Measurements from ENCODE around the gene SLC39A2.

The SLC39A2 gene

DNA sequence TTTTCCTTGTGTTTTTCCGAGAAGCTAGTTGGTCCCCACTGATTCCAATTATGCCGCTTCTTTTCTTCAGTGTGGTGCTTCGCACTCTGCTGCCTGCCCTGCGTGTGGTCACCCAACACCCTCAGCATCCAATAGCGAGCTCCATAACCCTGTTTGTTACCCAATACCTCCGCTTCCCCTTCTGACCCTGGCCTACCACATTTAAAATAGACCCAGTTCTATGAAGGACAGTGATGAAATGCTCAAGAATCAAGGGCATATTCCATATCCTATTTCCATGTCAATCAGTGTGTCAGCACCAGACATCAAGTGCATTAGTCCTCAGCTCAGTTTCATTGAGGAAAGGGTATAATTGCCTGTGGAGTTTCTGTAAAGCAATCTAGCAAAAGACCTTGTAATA, 16.2 kb downstream of the SLC39A2 start:
- no peaks in the 10 kb centered on the region for H3K4me1 Mint-ChIP-seq (ENCODE audit: low read depth)
- no peaks in the 10 kb centered on the region for H3K36me3 Mint-ChIP-seq (ENCODE audit: low read depth)
- peaks cover 14% of the 10 kb centered on the region for H3K27me3 Mint-ChIP-seq
- H3K4me3 Mint-ChIP-seq = no peak overlapping the region
- H3K9me3 Mint-ChIP-seq = no peaks in the 10 kb centered on the region
- no peak overlapping the region for H3K27ac Mint-ChIP-seq

DNA sequence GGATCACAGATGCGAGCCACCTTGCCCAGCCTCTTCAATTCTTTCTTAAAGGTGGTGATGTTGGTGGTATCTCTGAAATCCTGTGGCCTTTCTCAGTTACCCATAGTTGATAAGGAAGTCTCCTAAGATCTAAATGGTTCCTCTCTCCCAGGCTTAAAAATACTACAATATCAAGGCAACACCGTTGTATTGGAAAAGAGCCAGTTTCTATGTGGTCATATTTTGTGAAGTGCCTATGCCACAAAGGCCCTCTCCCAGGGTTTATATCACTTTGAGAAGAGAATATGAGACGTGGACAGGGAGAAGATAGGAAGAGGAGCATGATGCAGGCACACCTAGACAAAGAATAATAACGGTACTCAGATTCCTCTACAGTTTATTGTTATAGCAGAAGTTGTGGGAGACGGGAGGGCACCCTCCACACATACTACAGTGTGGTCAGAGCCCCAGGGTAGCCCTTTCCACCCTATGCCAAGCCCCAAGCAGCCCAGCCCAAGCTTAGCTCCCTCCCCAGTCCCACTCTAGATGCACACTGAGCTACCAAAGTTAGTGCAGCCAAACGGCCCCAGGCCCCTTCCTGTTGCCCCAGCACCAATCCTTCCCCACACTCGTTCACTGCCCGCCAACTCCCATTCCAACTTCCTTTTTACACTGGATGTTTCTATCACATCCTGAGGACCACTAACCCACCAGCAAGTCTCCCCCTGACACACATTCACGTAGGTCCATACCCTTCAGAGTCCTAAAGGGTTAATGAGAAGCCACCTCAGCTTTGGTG, 17.5 kb downstream of the SLC39A2 start:
- no peaks in the 10 kb centered on the region for H3K36me3 Mint-ChIP-seq (ENCODE audit: low read depth)
- no peaks in the 10 kb centered on the region for H3K9me3 Mint-ChIP-seq
- H3K27ac Mint-ChIP-seq = no peak overlapping the region
- H3K4me3 Mint-ChIP-seq = no peak overlapping the region
- peaks cover 14% of the 10 kb centered on the region for H3K27me3 Mint-ChIP-seq
- no peaks in the 10 kb centered on the region for H3K4me1 Mint-ChIP-seq (ENCODE audit: low read depth)

DNA sequence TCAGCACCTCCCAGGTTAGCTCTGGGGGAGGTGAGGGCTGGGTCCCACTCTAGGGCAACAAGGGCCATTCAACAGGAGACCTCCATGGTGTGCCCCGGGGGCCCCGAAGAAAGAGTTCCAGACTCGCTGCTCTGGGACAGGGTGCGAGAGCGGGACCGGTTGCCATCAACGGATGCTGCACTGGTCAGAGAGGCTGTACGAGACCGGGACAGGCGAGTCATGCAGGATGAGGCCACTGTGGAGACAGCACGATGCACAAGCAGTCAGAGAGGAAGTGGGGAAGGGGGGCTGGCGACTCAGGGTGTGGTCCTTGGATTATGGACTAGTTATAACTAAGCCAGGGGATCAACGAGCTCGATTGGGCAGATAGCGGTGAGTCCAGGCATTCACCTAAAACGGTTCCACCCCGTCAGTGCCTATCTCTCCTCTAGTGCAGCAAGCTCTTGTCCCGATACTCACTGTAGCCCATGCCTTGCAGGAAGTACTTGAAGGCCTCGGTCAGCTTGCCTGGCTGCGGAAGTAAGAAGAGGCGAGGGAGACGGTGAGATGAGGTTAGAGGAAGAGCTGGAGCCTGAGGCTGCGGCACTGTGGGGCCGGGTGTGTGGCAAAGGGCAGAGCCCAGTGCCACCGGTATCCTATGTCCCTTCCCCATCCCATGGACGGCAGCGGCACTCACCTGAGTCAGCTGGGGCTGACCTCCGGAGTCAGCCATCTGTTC, 18.6 kb downstream of the SLC39A2 start:
- H3K4me1 Mint-ChIP-seq (ENCODE audit: low read depth) = no peaks in the 10 kb centered on the region
- H3K36me3 Mint-ChIP-seq (ENCODE audit: low read depth) = no peaks in the 10 kb centered on the region
- peaks cover 4% of the 10 kb centered on the region for H3K27me3 Mint-ChIP-seq
- H3K4me3 Mint-ChIP-seq = no peak overlapping the region
- H3K9me3 Mint-ChIP-seq = no peaks in the 10 kb centered on the region
- H3K27ac Mint-ChIP-seq = no peak overlapping the region

DNA sequence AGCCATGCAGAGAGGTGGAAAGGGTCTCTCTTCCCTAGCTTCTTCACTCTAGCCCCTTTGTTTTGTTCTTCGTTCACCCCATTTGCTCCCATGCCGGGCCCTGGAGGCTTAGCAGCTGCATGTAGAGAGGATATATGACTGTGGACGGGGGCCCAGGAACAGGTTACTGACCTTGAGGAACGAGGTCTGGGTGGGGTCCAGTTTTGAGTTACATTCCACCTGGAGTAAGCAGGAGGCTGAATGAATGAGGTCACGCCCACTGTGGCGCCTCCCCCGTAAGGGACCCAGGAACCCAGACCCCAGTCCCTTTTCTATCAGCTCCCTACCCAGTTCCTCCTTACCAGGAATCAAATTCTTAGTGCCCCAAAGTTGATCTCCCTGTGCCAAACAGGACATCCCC, 19.2 kb downstream of the SLC39A2 start:
- no peaks in the 10 kb centered on the region for H3K4me1 Mint-ChIP-seq (ENCODE audit: low read depth)
- no peaks in the 10 kb centered on the region for H3K27me3 Mint-ChIP-seq
- H3K27ac Mint-ChIP-seq = no peak overlapping the region
- no peaks in the 10 kb centered on the region for H3K36me3 Mint-ChIP-seq (ENCODE audit: low read depth)
- H3K4me3 Mint-ChIP-seq = no peak overlapping the region
- H3K9me3 Mint-ChIP-seq = no peaks in the 10 kb centered on the region

DNA sequence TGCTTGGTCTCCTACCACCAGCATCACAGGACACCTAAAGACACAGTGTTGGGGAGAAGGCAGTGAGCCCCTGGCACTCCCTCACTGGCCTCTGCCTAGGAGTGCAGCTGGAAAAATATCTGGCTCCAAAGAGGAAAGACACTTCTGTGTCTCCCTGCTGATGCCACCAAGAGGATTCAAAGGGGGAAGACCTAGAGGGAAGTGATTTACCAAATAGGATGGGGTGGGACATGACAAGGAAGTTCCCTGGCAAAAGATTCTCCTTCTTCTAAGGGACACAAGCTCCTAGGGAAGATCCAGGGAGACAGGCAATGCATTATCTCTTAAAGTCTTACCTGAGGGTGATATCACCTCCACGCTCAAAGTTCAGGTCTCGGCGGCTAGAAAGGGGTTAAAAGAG, 19.7 kb downstream of the SLC39A2 start:
- peaks cover 2% of the 10 kb centered on the region for H3K4me1 Mint-ChIP-seq (ENCODE audit: low read depth)
- H3K36me3 Mint-ChIP-seq (ENCODE audit: low read depth) = no peaks in the 10 kb centered on the region
- H3K27me3 Mint-ChIP-seq = peaks cover under 1% of the 10 kb centered on the region
- H3K27ac Mint-ChIP-seq = no peak overlapping the region
- H3K4me3 Mint-ChIP-seq = no peak overlapping the region
- no peaks in the 10 kb centered on the region for H3K9me3 Mint-ChIP-seq

DNA sequence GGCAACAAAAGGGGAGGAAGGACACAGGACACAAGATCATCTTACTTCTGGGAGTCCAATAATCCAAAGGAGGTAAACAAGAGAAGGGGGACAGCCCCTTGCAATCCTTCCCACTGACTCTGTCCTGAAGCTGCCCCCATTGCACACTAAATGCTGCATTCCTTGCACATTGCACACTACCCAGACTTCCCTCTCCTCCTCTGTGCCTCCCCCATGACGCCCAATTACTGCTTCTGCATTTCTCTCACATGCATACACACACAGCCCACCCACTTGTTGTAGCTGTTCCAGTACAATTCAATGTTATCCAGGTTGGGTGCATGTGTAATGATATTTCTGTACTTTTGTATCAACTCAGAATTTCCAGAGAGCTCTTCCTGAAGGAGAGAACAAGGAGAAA, 20.3 kb downstream of the SLC39A2 start:
- peaks cover 6% of the 10 kb centered on the region for H3K27me3 Mint-ChIP-seq
- H3K36me3 Mint-ChIP-seq (ENCODE audit: low read depth) = no peaks in the 10 kb centered on the region

DNA sequence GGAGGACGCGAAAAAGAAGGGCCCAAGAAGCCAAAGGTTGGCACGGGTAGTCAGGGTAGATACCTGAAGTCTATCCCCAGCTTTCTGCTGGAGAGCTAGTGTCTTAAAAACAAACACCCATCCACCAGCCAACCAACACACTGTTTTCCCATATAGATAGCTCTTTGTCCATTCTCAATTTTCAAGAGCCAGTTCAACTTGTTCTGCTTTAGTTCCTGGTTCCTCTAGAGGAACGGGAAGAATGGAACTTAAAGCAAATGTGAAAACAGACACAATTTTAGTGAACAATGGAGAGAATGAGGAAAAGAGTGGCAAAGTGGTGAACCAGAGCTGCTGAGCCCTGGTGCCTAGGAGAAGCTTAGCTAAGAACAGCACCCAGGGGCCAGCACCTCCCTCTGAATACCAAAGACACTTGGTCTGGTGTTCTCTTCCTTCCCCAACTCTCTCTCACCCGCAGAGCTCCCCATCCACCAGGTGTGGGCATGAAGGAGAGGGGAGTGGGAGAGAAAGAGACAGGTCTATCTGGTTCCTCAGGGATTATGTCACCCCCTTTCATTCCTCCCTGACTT, 22.0 kb downstream of the SLC39A2 start:
- Mint-ChIP-seq H3K4me3 (no peak overlapping the region), H3K27ac (no peak overlapping the region), H3K9me3 (no peaks in the 10 kb centered on the region), H3K4me1 (ENCODE audit: low read depth) (peaks cover 11% of the 10 kb centered on the region), H3K36me3 (ENCODE audit: low read depth) (no peaks in the 10 kb centered on the region), H3K27me3 (peaks cover 8% of the 10 kb centered on the region)

More for the DNA sequence above, 20.3 kb downstream of the SLC39A2 start:
- Mint-ChIP-seq H3K4me3 (no peak overlapping the region), H3K4me1 (ENCODE audit: low read depth) (peaks cover 8% of the 10 kb centered on the region), H3K9me3 (no peaks in the 10 kb centered on the region), H3K27ac (no peak overlapping the region)

DNA sequence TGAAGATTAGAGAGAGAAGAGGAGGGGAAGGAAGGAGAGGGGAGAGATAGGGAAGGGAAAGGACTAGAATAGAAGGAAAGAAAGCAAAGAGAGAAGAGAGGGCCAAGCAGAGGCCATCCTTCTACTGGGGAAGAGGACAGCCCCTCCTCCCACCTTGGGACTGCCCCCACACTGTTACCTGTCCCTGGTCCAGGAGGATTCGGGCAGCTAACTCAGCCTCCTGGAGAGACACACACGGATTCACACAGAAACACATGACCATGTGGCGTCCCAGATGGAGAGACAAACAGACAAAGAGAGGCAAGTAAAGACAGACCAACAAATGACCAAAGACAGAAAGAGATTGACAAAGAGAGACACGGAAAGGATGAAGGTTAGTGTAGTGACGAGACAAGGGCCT, 23.6 kb downstream of the SLC39A2 start:
- H3K27me3 Mint-ChIP-seq = peaks cover 8% of the 10 kb centered on the region
- peaks cover 11% of the 10 kb centered on the region for H3K4me1 Mint-ChIP-seq (ENCODE audit: low read depth)
- H3K9me3 Mint-ChIP-seq = no peaks in the 10 kb centered on the region
- no peaks in the 10 kb centered on the region for H3K36me3 Mint-ChIP-seq (ENCODE audit: low read depth)
- no peak overlapping the region for H3K27ac Mint-ChIP-seq
- no peak overlapping the region for H3K4me3 Mint-ChIP-seq

DNA sequence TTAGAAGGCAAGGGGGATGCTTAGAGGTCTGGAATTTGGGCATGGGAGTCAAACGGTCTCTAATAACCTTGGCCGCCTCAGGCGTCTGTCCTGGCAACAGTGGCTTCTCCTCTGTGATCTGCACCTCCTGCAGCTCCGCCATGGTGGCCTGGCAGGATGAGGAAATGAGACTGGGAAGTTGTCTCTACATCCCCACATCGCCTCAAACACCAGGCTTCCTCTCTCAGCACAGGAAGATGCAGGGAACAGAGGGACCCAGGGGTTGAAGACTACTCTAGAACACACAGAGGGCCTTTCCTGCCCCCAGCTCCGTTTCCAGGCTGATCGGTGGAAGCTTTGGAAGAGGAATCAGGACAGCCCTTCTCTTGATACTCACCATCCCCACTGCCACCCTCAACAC, 24.1 kb downstream of the SLC39A2 start:
- Mint-ChIP-seq H3K27ac (no peak overlapping the region), H3K27me3 (peaks cover 8% of the 10 kb centered on the region), H3K36me3 (ENCODE audit: low read depth) (no peaks in the 10 kb centered on the region), H3K4me1 (ENCODE audit: low read depth) (peaks cover 11% of the 10 kb centered on the region), H3K9me3 (no peaks in the 10 kb centered on the region), H3K4me3 (no peak overlapping the region)

DNA sequence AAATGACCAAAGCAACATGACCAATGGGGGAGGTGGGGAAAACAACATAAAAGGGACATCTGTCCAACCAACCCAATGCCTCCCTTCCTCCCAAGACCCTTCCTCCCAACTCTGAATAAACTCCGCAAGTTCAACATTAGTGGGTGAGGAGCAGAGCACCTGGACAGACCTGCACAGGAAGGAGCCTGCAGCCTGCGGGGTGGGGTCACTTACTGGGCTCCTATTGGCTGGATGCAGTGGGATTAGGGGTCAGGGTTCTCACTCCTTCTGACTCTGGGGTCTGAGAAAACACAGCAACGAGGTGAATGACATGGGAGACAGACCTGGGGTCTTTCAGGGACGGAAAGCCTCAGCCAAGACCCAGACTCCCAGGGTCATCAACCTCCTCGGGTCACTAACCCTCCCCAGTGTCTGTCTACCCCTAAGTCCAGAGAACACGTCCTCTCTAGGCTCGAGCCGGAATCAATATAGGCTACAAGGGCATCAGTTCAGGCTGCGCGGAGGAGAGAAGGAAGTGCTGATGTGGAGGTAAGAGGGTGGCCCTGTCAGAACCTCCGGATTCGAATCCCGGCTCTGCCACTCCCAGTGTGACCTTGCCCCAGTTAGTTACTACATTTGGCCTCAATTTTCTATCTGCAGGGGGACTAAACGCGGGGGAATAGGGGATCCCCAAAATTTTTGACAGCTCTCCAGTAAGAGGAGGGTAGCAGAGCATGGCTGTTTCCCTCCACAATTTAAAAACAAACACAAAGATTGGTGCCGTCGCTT, 24.9 kb downstream of the SLC39A2 start:
- peaks cover 11% of the 10 kb centered on the region for H3K4me1 Mint-ChIP-seq (ENCODE audit: low read depth)
- no peaks in the 10 kb centered on the region for H3K9me3 Mint-ChIP-seq
- H3K4me3 Mint-ChIP-seq = peak overlapping the region; percentile 68
- no peaks in the 10 kb centered on the region for H3K36me3 Mint-ChIP-seq (ENCODE audit: low read depth)
- peak overlapping the region; percentile 14 for H3K27ac Mint-ChIP-seq
- H3K27me3 Mint-ChIP-seq = peaks cover 8% of the 10 kb centered on the region

DNA sequence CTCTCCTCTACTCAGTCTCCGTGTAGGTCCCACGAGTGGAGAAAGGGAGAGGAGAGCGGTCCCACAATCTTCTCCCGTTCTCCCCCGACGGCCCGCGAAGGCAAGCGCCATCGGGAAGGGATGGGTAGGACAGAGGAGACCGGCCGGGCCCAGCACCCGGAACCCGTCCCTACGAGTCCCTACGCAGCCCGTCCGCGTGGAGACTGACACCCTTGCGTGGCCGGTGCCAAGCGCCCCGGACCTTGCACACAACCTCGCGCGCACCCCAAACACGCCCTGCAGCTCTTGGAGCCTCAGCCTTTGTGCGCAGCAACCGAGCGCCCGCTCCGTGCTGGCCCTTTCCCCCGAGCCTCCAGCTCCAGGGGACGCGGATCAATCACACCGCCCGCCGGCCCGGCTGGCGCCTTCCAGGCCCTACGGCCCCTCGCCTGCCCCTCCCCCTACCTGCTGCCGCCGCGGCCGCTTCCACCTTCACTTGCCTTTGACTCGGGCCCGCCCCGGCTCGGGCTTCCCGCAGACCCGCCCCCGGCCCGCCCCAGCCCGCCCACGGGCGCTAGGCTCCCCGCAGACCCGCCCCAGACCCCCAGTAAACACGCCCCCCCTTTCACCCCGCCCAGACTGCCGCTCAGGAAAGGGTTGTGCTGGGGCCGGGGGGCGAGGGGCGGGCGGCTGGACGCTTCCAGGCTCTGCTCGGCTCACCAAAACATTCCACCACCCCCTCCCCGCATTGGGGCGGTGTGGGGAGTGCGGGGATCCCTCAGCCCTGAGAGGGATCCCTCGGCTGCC, 25.7 kb downstream of the SLC39A2 start, which contains the start of gene NDRG2:
NDRG2 (minus strand) TSS at position 477 of the 786 bp plus-strand sequence. CDS start 1,746 bp downstream, outside the sequence.
- Mint-ChIP-seq H3K27me3 (peaks cover 8% of the 10 kb centered on the region), H3K27ac (peak within 1 kb of the TSS; percentile 14), H3K9me3 (no peaks in the 10 kb centered on the region), H3K4me1 (ENCODE audit: low read depth) (peaks cover 11% of the 10 kb centered on the region), H3K4me3 (peak within 1 kb of the TSS; percentile 73), H3K36me3 (ENCODE audit: low read depth) (no peaks in the 10 kb centered on the region)

DNA sequence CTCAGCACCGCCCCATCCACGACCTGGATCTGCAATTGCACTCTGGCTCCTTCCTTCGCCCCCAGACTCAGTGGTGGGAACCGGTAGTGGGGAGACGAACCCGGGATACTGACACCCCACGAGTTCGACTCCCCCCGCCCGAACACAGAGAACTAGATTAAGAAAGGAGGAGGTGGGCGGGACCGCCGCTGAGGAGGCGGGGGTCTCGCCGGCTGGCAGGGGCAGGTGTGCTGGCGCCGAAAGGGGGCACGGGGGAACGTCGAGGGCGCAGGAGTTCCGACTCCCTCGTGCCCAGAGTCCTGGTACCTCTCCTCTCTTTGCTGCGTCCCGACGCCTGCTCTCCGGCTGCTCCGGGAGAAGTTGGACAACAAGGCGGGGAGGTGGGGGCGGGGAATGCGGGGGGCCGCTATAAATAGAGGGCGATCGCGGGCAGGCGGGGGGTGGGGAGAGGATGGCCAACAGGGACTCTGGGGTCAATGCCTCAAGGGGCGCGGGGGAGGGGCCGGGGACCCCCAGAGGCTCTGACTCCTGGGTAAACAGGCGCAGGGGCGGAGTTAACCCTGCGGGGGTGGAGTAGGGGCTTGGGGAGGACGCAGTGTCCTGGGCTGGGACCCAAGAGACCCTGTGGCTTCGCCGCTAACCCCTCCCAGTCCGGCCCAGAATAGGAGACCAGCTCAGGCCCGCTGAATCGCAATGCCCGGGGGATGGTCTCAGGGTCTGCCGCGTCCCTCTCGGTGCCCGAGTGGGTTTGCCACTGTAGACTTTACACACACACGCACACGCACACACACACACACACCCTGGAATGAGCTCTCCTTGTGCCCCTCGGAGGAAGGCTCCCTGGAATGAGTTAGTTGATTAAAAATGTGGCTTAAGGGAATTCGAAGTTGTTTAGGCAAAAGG, 26.5 kb downstream of the SLC39A2 start:
- peaks cover 11% of the 10 kb centered on the region for H3K4me1 Mint-ChIP-seq (ENCODE audit: low read depth)

DNA sequence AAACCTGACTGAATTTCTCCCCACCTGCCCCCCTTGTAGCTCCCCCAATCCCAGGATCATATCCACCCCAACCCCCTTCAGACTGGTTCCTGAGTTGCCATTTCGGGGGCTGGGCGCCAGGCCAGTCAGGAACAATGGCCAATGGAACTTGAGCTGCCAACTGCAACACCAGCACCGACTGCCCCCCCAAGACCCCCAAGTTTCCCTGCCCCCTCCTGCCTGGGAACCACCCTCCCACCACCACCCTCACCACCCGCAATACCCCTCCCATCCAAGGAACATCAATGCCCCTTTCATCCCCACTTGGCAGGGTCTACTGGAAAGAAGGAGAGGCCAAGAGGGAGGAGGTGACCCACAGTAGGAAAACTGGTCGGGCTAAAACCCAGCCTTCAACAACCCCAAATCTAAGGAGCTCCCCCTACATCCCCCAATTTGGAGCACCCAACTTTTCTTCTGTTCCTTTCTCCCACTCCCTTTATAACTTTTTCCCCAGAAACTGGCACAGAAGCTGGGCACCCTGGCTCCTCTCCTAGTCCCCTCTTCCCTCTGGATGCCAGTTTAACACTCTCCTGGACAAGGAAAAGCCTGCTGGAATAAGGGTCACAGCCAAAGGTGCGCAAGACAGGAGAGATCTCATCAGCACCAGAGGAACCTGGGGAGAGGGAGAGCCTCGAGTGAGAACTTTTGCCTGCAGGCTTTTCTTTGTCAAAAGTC, 27.3 kb downstream of the SLC39A2 start:
- Mint-ChIP-seq H3K9me3 (no peaks in the 10 kb centered on the region), H3K4me3 (no peak overlapping the region), H3K27ac (no peak overlapping the region), H3K4me1 (ENCODE audit: low read depth) (peaks cover 11% of the 10 kb centered on the region), H3K36me3 (ENCODE audit: low read depth) (no peaks in the 10 kb centered on the region), H3K27me3 (peaks cover 8% of the 10 kb centered on the region)

More for the DNA sequence above, 26.5 kb downstream of the SLC39A2 start:
- H3K27me3 Mint-ChIP-seq = peaks cover 8% of the 10 kb centered on the region
- H3K36me3 Mint-ChIP-seq (ENCODE audit: low read depth) = no peaks in the 10 kb centered on the region
- H3K9me3 Mint-ChIP-seq = no peaks in the 10 kb centered on the region
- peak overlapping the region; percentile 73 for H3K4me3 Mint-ChIP-seq
- H3K27ac Mint-ChIP-seq = no peak overlapping the region

All from stimulated activated naive CD8-positive, alpha-beta T cell treated with anti-CD3 and anti-CD28 coated beads, Interleukin-15, Interleukin-2, amounts not matched to agents 100 ng/mL and 50 ng/mL, for 24 hours (primary cell).